Upper lobe of left lung (tissue), 6 donors: Measurements from ENCODE around the gene FRMD3. TPM values are rescaled to one million over a fixed set of nuclear protein-coding genes. Genes with fewer than 3 reads are reported as not detected.

ENCODE experiments used
- ATAC-seq, 2 donors: fragments of 200-7000 bp; cut with Tn5 transposase; one replicate each; pipeline ENCODE4 v1.9.1; 2022; ENCODE audit warnings: mild to moderate bottlenecking in 2 of 2, moderate library complexity in 2 of 2; ENCODE audit not compliant: low FRiP score in 2 of 2
- DNase-seq, 2 donors: peaks; one replicate each; pipeline ENCODE4 v3.0.0-alpha.2; 2019 to 2020
- H3K27ac ChIP-seq, 4 donors: fragments of 200-600 bp; sonication (generic); one replicate each; pipeline ENCODE4 v1.5.1; 2016 to 2019
- H3K27me3 ChIP-seq, 4 donors: fragments of 200-600 bp; sonication (generic); one replicate each; pipeline ENCODE4 v1.5.1; 2017 to 2019
- H3K36me3 ChIP-seq, 4 donors: fragments of 200-600 bp; sonication (generic); one replicate each; pipeline ENCODE4 v1.5.1; 2016 to 2019
- H3K4me1 ChIP-seq, 4 donors: fragments of 200-600 bp; sonication (generic); one replicate each; pipeline ENCODE4 v1.5.1; 2018 to 2019
- H3K4me3 ChIP-seq, 4 donors: fragments of 200-600 bp; sonication (generic); one replicate each; pipeline ENCODE4 v1.5.1; 2017 to 2019; ENCODE audit warnings: mild to moderate bottlenecking in 2 of 4, moderate library complexity in 1 of 4
- H3K9me3 ChIP-seq, 4 donors: fragments of 200-600 bp; sonication (generic); one replicate each; pipeline ENCODE4 v1.5.1; 2018 to 2019
- CTCF ChIP-seq, 6 experiments: fragments of 450-650 bp in 4 of 6; fragments of 200-600 bp in 2 of 6; sonication (generic) in 2 of 6; IDR thresholded peaks; one replicate each; pipeline ENCODE4 v1.5.1; 2016 to 2019; ENCODE audit warnings: antibody characterized with exemption in 6 of 6
- EP300 ChIP-seq, 4 donors: sonication (generic); formaldehyde crosslinking; IDR thresholded peaks; one replicate each; pipeline ENCODE4 v1.5.1; 2017; ENCODE audit warnings: antibody characterized with exemption in 4 of 4, control low read depth in 2 of 4
- POLR2A ChIP-seq, 4 donors: fragments of 450-650 bp; IDR thresholded peaks; one replicate each; pipeline ENCODE4 v1.5.1; 2016 to 2017; ENCODE audit warnings: antibody characterized with exemption in 4 of 4, mild to moderate bottlenecking in 2 of 4
- POLR2AphosphoS5 ChIP-seq, 2 donors: sonication (generic); formaldehyde crosslinking; IDR thresholded peaks; one replicate each; pipeline ENCODE4 v1.5.1; 2017; ENCODE audit warnings: antibody characterized with exemption in 2 of 2
- WGBS, 2 donors: methylation state at CpG; one replicate each; pipeline ENCODE4 v1.1.5; 2017 to 2018; 5-methylcytosine and 5-hydroxymethylcytosine counted together
- total RNA-seq, 6 donors: library from RNA; depleted of rRNA in 4 of 6; stranded (reverse); fragments of >200 nt in 4 of 6; gene quantifications; one replicate each; pipeline versions ENCODE4 v1.1.0 to v1.2.1, GENCODE V29; 2016 to 2021
- donor health status: DM: no; HTN: no; CAD: no; lungs with moderate emphysema.
- donor health status: DM: no; HTN: yes; CAD: no; lungs with severe emphysema.

FRMD3 gene
- total RNA-seq, 6 donors from 2014 or later: 5.6 to 33.4 (median 10.4) TPM

DNA sequence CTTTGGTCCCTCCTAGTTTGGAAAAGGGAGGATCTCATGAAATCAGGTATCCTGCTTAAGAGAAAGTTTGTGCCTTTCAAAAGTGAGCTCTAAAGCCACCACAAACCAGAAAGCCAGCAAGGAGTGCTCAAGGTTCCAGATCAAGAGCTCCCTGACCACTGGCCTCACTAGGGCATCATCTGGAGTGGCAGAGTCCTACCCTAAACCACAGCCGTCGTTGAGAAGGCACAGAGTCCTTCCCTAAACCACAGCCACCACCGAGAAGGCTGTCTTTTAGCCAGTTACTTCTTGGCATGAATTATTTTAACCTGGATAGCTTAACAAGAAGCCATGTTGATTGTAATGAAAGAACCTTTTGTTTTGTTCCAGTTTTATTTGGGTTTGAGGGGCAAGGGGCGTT lies 102.9 kb downstream of the FRMD3 start:
- Histone ChIP-seq H3K4me3 (no peak overlapping the region), H3K9me3 (no peaks in the 10 kb centered on the region), H3K27ac (no peak overlapping the region), H3K27me3 (no peaks in the 10 kb centered on the region), H3K4me1 (peaks cover 31 to 33% (median 32%) of the 10 kb centered on the region in 4 donors), H3K36me3 (no peaks in the 10 kb centered on the region)
- ATAC-seq (no peak), DNase-seq (no peak)
- 70 to 81% methylated on average over 4 of the region's 4 CpGs for WGBS, 2 donors
- TF ChIP-seq CTCF (IDR thresholded peaks at IDR 0.05) (no peak), POLR2A (IDR thresholded peaks at IDR 0.05) (no peak)

DNA sequence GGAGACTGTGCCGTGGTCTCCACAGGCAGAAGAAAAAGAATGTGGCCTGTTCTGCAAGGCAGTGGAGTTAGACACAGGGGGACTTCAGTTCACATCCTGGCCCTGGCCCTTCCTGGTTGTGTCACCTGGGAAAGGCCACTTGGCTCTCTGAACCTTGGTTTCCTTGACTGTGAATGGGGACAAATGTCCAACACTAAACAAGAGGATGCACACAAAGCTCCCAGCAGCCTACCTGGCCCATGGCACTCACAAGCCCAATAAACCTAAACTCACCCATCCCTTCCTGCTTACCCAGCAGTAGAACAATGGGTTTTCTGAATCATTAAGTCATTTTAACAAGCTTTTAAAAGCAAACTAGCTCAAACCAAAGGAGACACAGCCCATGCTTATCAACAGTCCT lies 103.9 kb downstream of the FRMD3 start:
- Histone ChIP-seq H3K4me1 (peaks cover 31 to 33% (median 32%) of the 10 kb centered on the region in 4 donors), H3K36me3 (no peaks in the 10 kb centered on the region), H3K27ac (peak overlapping the region in 1 of 4 donors; percentile 4), H3K9me3 (no peaks in the 10 kb centered on the region), H3K27me3 (no peaks in the 10 kb centered on the region), H3K4me3 (no peak overlapping the region)
- TF ChIP-seq POLR2A (IDR thresholded peaks at IDR 0.05) (no peak), POLR2AphosphoS5 (IDR thresholded peaks at IDR 0.05) (no peak), CTCF (IDR thresholded peaks at IDR 0.05) (no peak), EP300 (IDR thresholded peaks at IDR 0.05) (no peak)
- no peak for DNase-seq
- ATAC-seq: no peak
- 80 to 95% methylated on average over 1 of the region's 1 CpG for WGBS, 2 donors

- Histone ChIP-seq H3K4me3 (no peak overlapping the region), H3K27ac (peak overlapping the region in 2 of 4 donors; percentile 4 to 33), H3K4me1 (peaks cover 31 to 33% (median 32%) of the 10 kb centered on the region in 4 donors), H3K9me3 (no peaks in the 10 kb centered on the region), H3K36me3 (no peaks in the 10 kb centered on the region), H3K27me3 (no peaks in the 10 kb centered on the region)
- DNase-seq (no peak), ATAC-seq (peak in 1 of 2 donors; percentile 34)
- TF ChIP-seq CTCF (IDR thresholded peaks at IDR 0.05) (no peak), EP300 (IDR thresholded peaks at IDR 0.05) (no peak), POLR2AphosphoS5 (IDR thresholded peaks at IDR 0.05) (no peak), POLR2A (IDR thresholded peaks at IDR 0.05) (no peak)
- 77 to 86% methylated on average over 1 of the region's 1 CpG for WGBS, 2 donors
These were observed 104.4 kb downstream of the FRMD3 start for GRCh38 chr9:83433846-83434245.

DNA sequence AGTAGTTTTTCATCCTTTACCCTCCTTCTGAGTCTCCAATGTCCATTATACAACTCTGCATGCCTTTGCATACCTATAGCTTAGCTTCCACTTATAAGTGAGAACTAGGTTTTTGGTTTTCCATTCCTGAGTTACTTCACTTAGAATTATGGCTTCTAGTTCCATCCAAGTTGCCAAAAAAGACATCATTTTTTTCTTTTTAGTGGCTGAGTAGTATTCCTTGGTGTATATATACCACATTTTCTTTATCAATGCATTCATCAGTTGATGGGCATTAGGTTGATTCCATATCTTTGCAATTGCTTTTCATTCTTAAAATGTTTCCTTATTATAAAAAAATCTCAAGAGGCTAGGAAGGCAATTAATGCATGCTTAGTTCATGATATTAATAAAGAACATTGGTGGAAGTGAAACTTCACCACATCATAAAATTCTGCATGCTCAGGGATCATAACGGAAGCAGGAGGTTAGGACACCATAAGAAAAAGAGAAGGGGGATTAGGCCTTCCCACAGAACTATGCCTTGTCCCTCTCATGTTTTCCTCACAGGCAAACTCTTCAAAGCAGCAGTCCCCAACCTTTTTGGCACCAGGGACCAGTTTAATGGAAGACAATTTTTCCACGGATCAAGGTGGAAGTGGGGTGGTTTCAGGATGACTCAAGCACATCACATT lies 105.2 kb downstream of the FRMD3 start:
- no peak for TF ChIP-seq POLR2AphosphoS5 (IDR thresholded peaks at IDR 0.05)
- TF ChIP-seq EP300 (IDR thresholded peaks at IDR 0.05): no peak
- TF ChIP-seq POLR2A (IDR thresholded peaks at IDR 0.05): no peak
- TF ChIP-seq CTCF (IDR thresholded peaks at IDR 0.05): no peak
- Histone ChIP-seq H3K9me3 (no peaks in the 10 kb centered on the region), H3K27ac (peak overlapping the region; percentile 21 to 76 (median 38)), H3K36me3 (no peaks in the 10 kb centered on the region), H3K4me1 (peaks cover 31 to 33% (median 32%) of the 10 kb centered on the region in 4 donors), H3K27me3 (no peaks in the 10 kb centered on the region), H3K4me3 (no peak overlapping the region)
- DNase-seq (no peak), ATAC-seq (peak in 1 of 2 donors; percentile 38)
- WGBS, 2 donors: 70 to 79% methylated on average over 2 of the region's 2 CpGs

GRCh38 chr9:83432104-83432627 lies 106.0 kb downstream of the FRMD3 start:
- no peaks in the 10 kb centered on the region for H3K36me3 ChIP-seq
- H3K4me3 ChIP-seq: no peak overlapping the region
- peak overlapping the region; percentile 42 to 77 (median 65) for H3K27ac ChIP-seq
- no peaks in the 10 kb centered on the region for H3K9me3 ChIP-seq
- TF ChIP-seq POLR2A (IDR thresholded peaks at IDR 0.05) (no peak), CTCF (IDR thresholded peaks at IDR 0.05) (no peak), POLR2AphosphoS5 (IDR thresholded peaks at IDR 0.05) (peak; percentile 12 to 66), EP300 (IDR thresholded peaks at IDR 0.05) (peak in 1 of 4 donors; percentile 55)
- H3K4me1 ChIP-seq: peaks cover 31 to 34% (median 33%) of the 10 kb centered on the region in 4 donors
- DNase-seq: peak in 1 of 2 donors; percentile 82
- ATAC-seq: peak; percentile 49 to 82
- H3K27me3 ChIP-seq: no peaks in the 10 kb centered on the region
- 31 to 40% methylated on average over 6 of the region's 6 CpGs for WGBS, 2 donors
